Activated CD4-positive, alpha-beta T cell treated with anti-CD3 and anti-CD28 coated beads for 36 hours (primary cell): ENCODE data around the gene NFIC. TPM values are rescaled to one million over a fixed set of nuclear protein-coding genes. Genes with fewer than 3 reads are reported as not detected.
"Not testable (repeated sequence)": the region's sequence is repeated elsewhere in the genome, so short reads cannot be mapped to it uniquely, and the experiment has no call there.

ENCODE experiments used
- ATAC-seq: fragments of 200-7000 bp; cut with Tn5 transposase; one replicate; pipeline ENCODE4 v1.10.0; 2021; ENCODE audit warnings: mild to moderate bottlenecking, moderate library complexity
- CTCF ChIA-PET: fragments of 350-600 bp; sonication (Branson Sonifier 250); formaldehyde crosslinking; loops from one replicate; lab custom pipeline; 2021; ENCODE audit warnings: antibody characterized with exemption; lab: Charles Lee
- POLR2A ChIA-PET: fragments of 350-600 bp; sonication (Branson Sonifier 250); formaldehyde crosslinking; loops from one replicate; lab custom pipeline; 2021; ENCODE audit warnings: antibody characterized with exemption, inconsistent platforms; lab: Charles Lee
- DNase-seq: peaks from one replicate; pipeline ENCODE4 v3.0.0-alpha.2; 2020
- H3K27ac Mint-ChIP-seq: one replicate; pipeline ENCODE4 v1.8.0; 2021; ENCODE audit warnings: mixed read lengths
- H3K27me3 Mint-ChIP-seq: one replicate; pipeline ENCODE4 v1.8.0; 2021; ENCODE audit warnings: mixed read lengths
- H3K36me3 Mint-ChIP-seq: one replicate; pipeline ENCODE4 v1.8.0; 2021; ENCODE audit warnings: low read depth, mixed read lengths
- H3K4me1 Mint-ChIP-seq: one replicate; pipeline ENCODE4 v1.8.0; 2021; ENCODE audit warnings: mixed read lengths
- H3K4me3 Mint-ChIP-seq: one replicate; pipeline ENCODE4 v1.8.0; 2021; ENCODE audit warnings: mild to moderate bottlenecking, moderate library complexity, mixed read lengths
- H3K9me3 Mint-ChIP-seq: one replicate; pipeline ENCODE4 v1.8.0; 2021; ENCODE audit warnings: low read depth, mixed read lengths
- intact Hi-C, 2 experiments: fragments of 100-400 bp; cut with DNase I in 1 of 2; cut with micrococcal nuclease in 1 of 2; formaldehyde crosslinking; loops; one replicate each; pipeline versions ENCODE4 v1.14.2 to v1.15.1; 2022 to 2024; cut with DNase I, micrococcal nuclease
- total RNA-seq, 2 experiments: library from RNA; stranded (reverse); gene quantifications; one replicate each; pipeline ENCODE4 v1.2.3, GENCODE V29; 2021

The NFIC gene
- total RNA-seq, 2 experiments from 2014 or later: 20.5 to 22.6 TPM

DNA sequence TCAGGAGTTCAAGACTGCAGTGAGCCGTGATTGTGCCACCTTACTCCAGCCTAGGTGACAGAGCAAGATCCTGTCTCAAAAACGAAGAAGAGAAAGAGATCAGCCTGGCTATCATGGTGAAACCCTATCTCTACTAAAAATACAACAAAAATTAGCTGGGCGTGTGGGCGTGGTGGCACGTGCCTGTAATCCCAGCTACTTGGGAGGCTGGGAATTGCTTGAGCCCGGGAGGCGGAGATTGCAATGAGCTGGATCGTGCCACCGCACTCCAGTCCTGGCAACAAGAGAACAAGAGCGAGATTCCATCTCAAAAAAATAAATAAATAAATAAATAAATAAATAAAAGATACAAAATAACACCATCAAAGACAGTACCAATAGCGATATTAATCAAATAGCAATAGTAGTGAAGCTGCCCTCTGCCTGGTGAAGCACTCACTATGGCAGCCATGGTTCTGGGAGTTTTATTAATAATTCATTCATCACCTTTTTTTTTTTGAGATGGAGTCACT is 53.9 kb downstream of the NFIC start:
- CTCF ChIA-PET: interaction anchor here (0.9 to 1.9 kb wide), 2 partner anchors 9 to 12 kb away, joined by 3 to 7 read pairs; no protein-coding TSS in a partner anchor
- H3K4me3 Mint-ChIP-seq: no peak overlapping the region
- no peak for DNase-seq
- no peaks in the 10 kb centered on the region for H3K4me1 Mint-ChIP-seq
- no peaks in the 10 kb centered on the region for H3K36me3 Mint-ChIP-seq
- POLR2A ChIA-PET: interaction anchor here (0.7 kb wide), 1 partner anchor 19 kb away, joined by 5 read pairs; no protein-coding TSS in a partner anchor
- no peaks in the 10 kb centered on the region for H3K27me3 Mint-ChIP-seq
- no peaks in the 10 kb centered on the region for H3K9me3 Mint-ChIP-seq
- ATAC-seq: no peak
- intact Hi-C loops: no loop called here
- H3K27ac Mint-ChIP-seq: no peak overlapping the region

DNA sequence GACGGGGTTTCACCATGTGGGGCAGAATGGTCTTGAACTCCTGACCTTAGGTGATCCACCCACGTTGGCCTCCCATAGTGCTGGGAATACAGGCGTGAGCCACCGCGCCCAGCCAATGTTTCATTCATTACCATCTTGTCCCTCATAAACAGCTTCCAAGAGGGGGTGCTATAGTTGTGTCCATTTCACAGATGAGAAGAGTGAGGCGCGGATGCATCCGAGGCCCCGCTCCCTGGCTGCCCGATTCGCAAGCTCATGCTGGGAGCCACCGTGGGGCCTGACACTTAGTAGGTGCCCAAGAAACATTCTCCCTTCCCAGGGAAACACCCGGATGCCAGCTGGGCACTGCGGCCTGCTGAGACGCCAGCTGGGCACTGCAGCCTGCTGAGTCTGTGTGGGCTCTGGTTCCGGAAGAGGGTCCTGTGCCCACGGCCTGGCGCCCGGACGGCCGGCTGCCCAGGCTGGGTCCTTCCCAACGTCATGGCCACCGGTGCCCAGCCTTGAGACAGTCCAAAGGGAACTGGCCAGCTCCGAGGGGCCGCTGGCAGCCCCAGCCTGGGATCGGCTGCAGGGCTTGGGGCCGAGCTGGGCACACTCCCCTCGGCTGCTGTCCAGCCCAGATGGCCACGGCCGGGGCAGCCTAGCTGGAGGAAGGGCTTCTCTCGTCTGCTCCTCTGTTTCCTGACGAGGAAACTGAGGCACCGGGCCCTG is 54.7 kb downstream of the NFIC start:
- CTCF ChIA-PET: interaction anchor here (0.8 to 1.9 kb wide), 3 partner anchors 8 to 117 kb away, joined by 3 to 7 read pairs (median 3); no protein-coding TSS in a partner anchor
- Mint-ChIP-seq H3K4me3 (no peak overlapping the region), H3K27me3 (no peaks in the 10 kb centered on the region), H3K27ac (no peak overlapping the region), H3K36me3 (no peaks in the 10 kb centered on the region), H3K4me1 (no peaks in the 10 kb centered on the region), H3K9me3 (no peaks in the 10 kb centered on the region)
- ATAC-seq (no peak), DNase-seq (no peak)
- POLR2A ChIA-PET: no interaction called here
- intact Hi-C loops: no loop called here

GRCh38 chr19:3421656-3422055 is 55.3 kb downstream of the NFIC start:
- H3K9me3 Mint-ChIP-seq, H3K4me1 Mint-ChIP-seq, DNase-seq, H3K36me3 Mint-ChIP-seq, H3K27me3 Mint-ChIP-seq, H3K4me3 Mint-ChIP-seq, intact Hi-C loops, POLR2A ChIA-PET, H3K27ac Mint-ChIP-seq, ATAC-seq: not testable (repeated sequence)
- CTCF ChIA-PET: interaction anchor here (0.8 to 0.9 kb wide), 2 partner anchors 7 to 118 kb away, joined by 3 read pairs; no protein-coding TSS in a partner anchor

- POLR2A ChIA-PET: no interaction called here
- Mint-ChIP-seq H3K4me1 (no peaks in the 10 kb centered on the region), H3K27me3 (no peaks in the 10 kb centered on the region), H3K36me3 (peaks cover 7% of the 10 kb centered on the region), H3K9me3 (no peaks in the 10 kb centered on the region), H3K4me3 (no peak overlapping the region), H3K27ac (no peak overlapping the region)
- DNase-seq: no peak
- intact Hi-C loops: no loop called here
- ATAC-seq: no peak
- CTCF ChIA-PET: interaction anchor here (0.7 to 0.9 kb wide), 2 partner anchors 26 to 683 kb away, joined by 4 to 5 read pairs; no protein-coding TSS in a partner anchor
Measured at GRCh38 chr19:3423183-3423829, 56.9 kb downstream of the NFIC start.

GRCh38 chr19:3426433-3426832 is 60.0 kb downstream of the NFIC start:
- peaks cover 7% of the 10 kb centered on the region for H3K36me3 Mint-ChIP-seq
- DNase-seq (no peak), ATAC-seq (no peak)
- H3K4me1 Mint-ChIP-seq: no peaks in the 10 kb centered on the region
- no peaks in the 10 kb centered on the region for H3K9me3 Mint-ChIP-seq
- intact Hi-C loops: loop anchor here in 1 of 2 experiments (5.0 kb wide), 1 partner anchor 84 kb away; no protein-coding TSS in a partner anchor
- ChIA-PET CTCF (interaction anchor here (0.6 kb wide), 2 partner anchors 12 to 68 kb away, joined by 3 read pairs; no protein-coding TSS in a partner anchor), POLR2A (no interaction called here)
- H3K27ac Mint-ChIP-seq: no peak overlapping the region
- no peak overlapping the region for H3K4me3 Mint-ChIP-seq
- H3K27me3 Mint-ChIP-seq: no peaks in the 10 kb centered on the region

GRCh38 chr19:3430366-3430680 is 63.9 kb downstream of the NFIC start:
- H3K27me3 Mint-ChIP-seq, ATAC-seq, H3K9me3 Mint-ChIP-seq, DNase-seq, intact Hi-C loops, H3K27ac Mint-ChIP-seq, H3K4me3 Mint-ChIP-seq, POLR2A ChIA-PET, H3K4me1 Mint-ChIP-seq: not testable (repeated sequence)
- CTCF ChIA-PET: interaction anchor here (0.7 to 3.0 kb wide), 10 partner anchors 10 to 615 kb away, joined by 3 to 14 read pairs (median 5); no protein-coding TSS in a partner anchor
- H3K36me3 Mint-ChIP-seq: peaks cover 17% of the 10 kb centered on the region

DNA sequence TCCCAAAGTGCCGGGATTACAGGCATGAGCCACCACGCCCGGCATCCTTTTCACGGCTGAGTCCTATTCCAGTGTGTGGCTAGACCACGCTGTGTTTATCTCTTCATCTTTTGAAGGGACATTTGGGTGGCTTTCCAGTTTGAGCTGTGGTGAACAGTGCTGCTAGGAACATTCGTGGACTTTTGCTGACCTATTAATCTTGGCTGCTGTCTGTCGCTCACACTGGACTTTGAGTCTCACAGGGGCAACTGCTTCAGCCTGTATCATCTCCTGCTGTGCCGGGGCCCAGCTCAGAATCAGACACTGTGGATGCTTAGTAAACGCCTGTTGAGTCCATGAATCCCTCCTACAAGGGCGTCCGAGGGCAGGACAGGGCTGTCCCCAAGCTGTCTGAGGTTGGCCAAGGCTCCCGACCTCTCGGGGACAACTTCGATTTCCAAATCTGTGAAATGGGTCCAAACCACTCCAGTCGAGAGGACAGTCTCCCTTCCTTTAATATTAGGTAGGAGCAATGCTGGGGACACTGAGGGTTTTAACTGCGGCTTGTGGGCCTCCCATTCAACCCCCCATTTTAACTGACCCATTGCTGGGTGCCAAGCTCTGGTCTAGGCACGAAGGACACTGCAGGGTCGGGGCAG is 65.5 kb downstream of the NFIC start:
- Mint-ChIP-seq H3K27ac (no peak overlapping the region), H3K36me3 (peaks cover 14% of the 10 kb centered on the region), H3K27me3 (no peaks in the 10 kb centered on the region), H3K4me3 (no peak overlapping the region), H3K9me3 (peaks cover 7% of the 10 kb centered on the region), H3K4me1 (peaks cover 13% of the 10 kb centered on the region)
- ChIA-PET POLR2A (interaction anchor here (0.6 kb wide), 1 partner anchor 60 kb away, joined by 4 read pairs; no protein-coding TSS in a partner anchor), CTCF (interaction anchor here (0.6 to 1.1 kb wide), 5 partner anchors 105 to 170 kb away, joined by 3 to 6 read pairs (median 4); no protein-coding TSS in a partner anchor)
- DNase-seq (no peak), ATAC-seq (no peak)
- intact Hi-C loops: no loop called here

DNA sequence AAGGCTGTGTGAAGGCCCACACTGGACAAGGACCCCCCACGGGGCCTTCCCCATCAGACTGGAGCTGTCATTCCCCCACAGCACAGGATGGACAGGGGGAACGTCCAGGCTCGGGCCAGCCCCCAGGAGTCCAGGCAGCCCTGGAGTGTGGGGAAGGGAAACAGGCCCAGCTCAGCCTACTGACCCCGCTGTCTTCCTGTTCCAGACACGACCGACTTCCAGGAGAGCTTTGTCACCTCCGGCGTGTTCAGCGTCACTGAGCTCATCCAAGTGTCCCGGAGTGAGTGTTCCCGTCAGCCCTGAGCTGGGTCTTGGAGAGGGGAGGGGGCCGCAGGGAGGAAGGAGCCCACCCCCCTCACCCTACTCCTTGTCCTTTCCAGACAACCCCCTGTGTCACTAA is 66.9 kb downstream of the NFIC start:
- Mint-ChIP-seq H3K27ac (no peak overlapping the region), H3K4me1 (peaks cover 13% of the 10 kb centered on the region), H3K4me3 (no peak overlapping the region), H3K27me3 (no peaks in the 10 kb centered on the region), H3K36me3 (peaks cover 13% of the 10 kb centered on the region), H3K9me3 (peaks cover 7% of the 10 kb centered on the region)
- intact Hi-C loops: no loop called here
- ATAC-seq (no peak), DNase-seq (no peak)
- CTCF ChIA-PET: interaction anchor here (0.6 kb wide), 1 partner anchor 1089 kb away, joined by 3 read pairs; no protein-coding TSS in a partner anchor
- POLR2A ChIA-PET: no interaction called here

DNA sequence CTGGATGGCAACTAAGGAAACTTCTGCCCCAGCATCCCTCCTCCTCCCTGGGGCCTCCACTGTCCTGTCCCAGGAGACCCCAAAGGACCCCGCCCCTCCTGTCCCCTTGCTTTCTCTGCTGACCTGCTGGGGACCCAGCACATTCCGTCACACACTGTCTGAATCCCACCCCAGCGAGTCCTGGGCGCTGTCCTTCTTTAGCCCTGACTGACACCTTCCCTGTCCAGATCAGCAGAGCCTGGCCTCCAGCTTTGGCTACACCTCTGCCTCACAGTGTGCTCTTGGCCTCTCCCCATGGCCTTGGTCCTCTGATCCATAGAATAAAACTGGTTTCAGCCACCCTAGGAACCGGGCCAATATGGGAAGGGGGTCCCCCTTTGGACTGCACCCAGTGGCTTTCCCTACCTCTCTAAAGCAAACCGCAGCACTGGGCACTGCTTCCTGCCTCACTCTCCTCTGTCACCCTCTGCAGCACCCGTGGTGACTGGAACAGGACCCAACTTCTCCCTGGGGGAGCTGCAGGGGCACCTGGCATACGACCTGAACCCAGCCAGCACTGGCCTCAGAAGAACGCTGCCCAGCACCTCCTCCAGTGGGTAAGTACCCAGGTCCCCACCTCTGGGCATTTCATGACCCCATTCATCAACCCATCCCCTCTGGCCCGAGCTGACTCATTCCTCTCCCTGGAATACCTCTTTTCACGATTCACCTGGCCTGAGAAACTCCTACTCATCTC is 67.6 kb downstream of the NFIC start:
- Mint-ChIP-seq H3K27ac (peak overlapping the region; percentile 99), H3K27me3 (no peaks in the 10 kb centered on the region), H3K36me3 (peaks cover 13% of the 10 kb centered on the region), H3K9me3 (peaks cover 7% of the 10 kb centered on the region), H3K4me3 (peak overlapping the region; percentile 84), H3K4me1 (peaks cover 13% of the 10 kb centered on the region)
- ATAC-seq (no peak), DNase-seq (no peak)
- ChIA-PET CTCF (interaction anchor here (0.5 to 0.6 kb wide), 2 partner anchors 37 to 95 kb away, joined by 3 to 7 read pairs; no protein-coding TSS in a partner anchor), POLR2A (no interaction called here)
- intact Hi-C loops: loop anchor here in 1 of 2 experiments (1.0 to 2.0 kb wide), 3 partner anchors 484 to 1357 kb away; partner anchors contain the start of genes FEM1A and ZBTB7A
